GM12878 (cell line): Measurements from ENCODE around the gene SLC7A1. TPM values are rescaled to one million over a fixed set of nuclear protein-coding genes. Genes with fewer than 3 reads are reported as not detected.

Experiments
- ATAC-seq: fragments of 200-7000 bp; cut with Tn5 transposase; 3 replicates; pipeline ENCODE4 v1.9.1; 2020; ENCODE audit warnings: mild to moderate bottlenecking, moderate library complexity
- Bru-seq: library from RNA; stranded (reverse); fragments of 400-500 nt; gene quantifications from one replicate; lab custom pipeline; 2021; lab: Mats Ljungman, UMichigan
- BruChase-seq, 2 experiments: library from RNA; stranded (reverse); fragments of 400-500 nt; gene quantifications; one replicate each; lab custom pipeline; 2021; lab: Mats Ljungman, UMichigan
- BruUV-seq: library from RNA; stranded (reverse); fragments of 400-500 nt; replicated peaks from 2 replicates; lab custom pipeline; 2021; lab: Mats Ljungman, UMichigan
- CTCF ChIA-PET: fragments of 300-600 bp; sonication (Branson Sonifier 250); formaldehyde crosslinking; extraction: SDS; loops from one replicate; lab custom pipeline; 2021; ENCODE audit warnings: inconsistent platforms; lab: Yijun Ruan, JAX
- POLR2A ChIA-PET: fragments of 350-600 bp; formaldehyde crosslinking; extraction: SDS; loops from one replicate; lab custom pipeline; 2021; ENCODE audit warnings: inconsistent platforms; lab: Charles Lee
- RAD21 ChIA-PET: fragments of 300-600 bp; sonication (Branson Sonifier 250); formaldehyde crosslinking; loops from one replicate; lab custom pipeline; 2023; ENCODE audit warnings: antibody characterized with exemption; ENCODE audit not compliant: unreplicated experiment; lab: Charles Lee
- SMC1A ChIA-PET: fragments of 300-600 bp; sonication (Branson Sonifier 250); formaldehyde crosslinking; loops from one replicate; lab custom pipeline; 2023; ENCODE audit not compliant: unreplicated experiment, uncharacterized antibody; lab: Charles Lee
- DNase-seq: peaks from one replicate; pipeline ENCODE4 v3.0.0-alpha.2; 2011; ENCODE audit warnings: low read depth, low spot score
- FAIRE-seq: peaks from 3 replicates; lab custom pipeline; 2011; peaks lifted over from hg19 to GRCh38; lab: Jason Lieb, UNC
- H2AFZ ChIP-seq: 2 replicates; pipeline ENCODE4 v1.6.0; 2011; ENCODE audit warnings: low read depth, low read length, control low read depth; ENCODE audit not compliant: control insufficient read depth
- H3K27ac ChIP-seq: 2 replicates; pipeline ENCODE4 v1.5.1; 2011; ENCODE audit warnings: control low read depth; ENCODE audit not compliant: control insufficient read depth, insufficient read depth
- H3K27me3 ChIP-seq, 2 experiments: replicated peaks in 1 of 2; 2 replicates each; pipeline versions ENCODE4 v1.6.0 to v1.6.1; 2011; ENCODE audit warnings: low read length in 1 of 2; ENCODE audit not compliant: control insufficient read depth in 2 of 2, insufficient read depth in 2 of 2
- H3K36me3 ChIP-seq, 2 experiments: 2 replicates each; pipeline ENCODE4 v1.5.1; 2011; ENCODE audit warnings: low read length in 1 of 2; ENCODE audit not compliant: control insufficient read depth in 2 of 2, insufficient read depth in 2 of 2
- H3K4me1 ChIP-seq: 2 replicates; pipeline ENCODE4 v1.6.1; 2011; ENCODE audit warnings: mild to moderate bottlenecking, low read length, moderate library complexity, mixed read lengths; ENCODE audit not compliant: control insufficient read depth, insufficient read depth
- H3K4me2 ChIP-seq: 2 replicates; pipeline ENCODE4 v1.6.0; 2011; ENCODE audit warnings: control low read depth; ENCODE audit not compliant: control insufficient read depth, insufficient read depth
- H3K4me3 ChIP-seq: fragments of 200-600 bp; sonication (generic); 2 replicates; pipeline ENCODE4 v1.5.1; 2016
- H3K79me2 ChIP-seq: 2 replicates; pipeline ENCODE4 v1.6.0; 2011; ENCODE audit warnings: low read length; ENCODE audit not compliant: control insufficient read depth, insufficient read depth
- H3K9ac ChIP-seq: 2 replicates; pipeline ENCODE4 v1.8.0; 2011; ENCODE audit warnings: low read length, control low read depth, mixed read lengths; ENCODE audit not compliant: control insufficient read depth, insufficient read depth
- H3K9me3 ChIP-seq: replicated peaks from 3 replicates; pipeline ENCODE4 v1.5.1; 2011; ENCODE audit warnings: mild to moderate bottlenecking, low read length; ENCODE audit not compliant: control insufficient read depth, insufficient read depth
- H4K20me1 ChIP-seq: 2 replicates; pipeline ENCODE4 v1.6.0; 2011; ENCODE audit not compliant: control insufficient read depth, insufficient read depth
- BCL11A ChIP-seq: IDR thresholded peaks from 2 replicates; pipeline ENCODE4 v1.6.1; 2011; ENCODE audit warnings: low read depth, low read length
- CEBPB ChIP-seq, 2 experiments: fragments of 150-350 bp in 1 of 2; IDR thresholded peaks; 2 replicates each; pipeline ENCODE4 v1.6.1; 2012 to 2014; ENCODE audit warnings: low read depth in 2 of 2, low read length in 2 of 2, borderline replicate concordance in 1 of 2, inconsistent platforms in 1 of 2
- CHD4 ChIP-seq: fragments of 200-600 bp; sonication (generic); IDR thresholded peaks from 2 replicates; pipeline ENCODE4 v1.6.1; 2016; ENCODE audit warnings: mild to moderate bottlenecking
- CREM ChIP-seq: IDR thresholded peaks from 2 replicates; pipeline ENCODE4 v1.6.1; 2014; ENCODE audit warnings: antibody characterized with exemption, low read depth
- EED ChIP-seq: sonication (generic); IDR thresholded peaks from 2 replicates; pipeline ENCODE4 v1.6.1; 2016; ENCODE audit warnings: antibody characterized with exemption, low read depth
- EZH2 ChIP-seq: IDR thresholded peaks from 2 replicates; pipeline ENCODE4 v1.6.1; 2012; ENCODE audit warnings: low read depth, mild to moderate bottlenecking, control low read depth, inconsistent platforms, low read length, borderline replicate concordance; ENCODE audit not compliant: control insufficient read depth
- HCFC1 ChIP-seq: fragments of 150-350 bp; IDR thresholded peaks from 2 replicates; pipeline ENCODE4 v1.6.1; 2014; ENCODE audit warnings: low read length
- HDGF ChIP-seq: fragments of 450-650 bp; IDR thresholded peaks from 2 replicates; pipeline ENCODE4 v1.6.1; 2016; ENCODE audit warnings: antibody characterized with exemption
- JUNB ChIP-seq: IDR thresholded peaks from 2 replicates; pipeline ENCODE4 v1.6.1; 2016; ENCODE audit warnings: antibody characterized with exemption, mild to moderate bottlenecking
- LARP7 ChIP-seq: fragments of 450-650 bp; IDR thresholded peaks from 2 replicates; pipeline ENCODE4 v1.6.1; 2017; ENCODE audit warnings: mild to moderate bottlenecking
- MEF2A ChIP-seq: IDR thresholded peaks from 2 replicates; pipeline ENCODE4 v1.6.1; 2011; ENCODE audit warnings: low read depth, mild to moderate bottlenecking, low read length, moderate library complexity; ENCODE audit not compliant: insufficient read depth
- MEF2B ChIP-seq: fragments of 450-650 bp; IDR thresholded peaks from 2 replicates; pipeline ENCODE4 v1.6.1; 2018; ENCODE audit warnings: mild to moderate bottlenecking, moderate library complexity; ENCODE audit not compliant: partially characterized antibody, poor library complexity, severe bottlenecking
- NFIC ChIP-seq: IDR thresholded peaks from 2 replicates; pipeline ENCODE4 v1.6.1; 2012; ENCODE audit warnings: low read depth, mild to moderate bottlenecking, inconsistent platforms, low read length, moderate library complexity
- PAX5 ChIP-seq: IDR thresholded peaks from 2 replicates; pipeline ENCODE4 v1.6.1; 2011; ENCODE audit warnings: low read depth, low read length, borderline replicate concordance
- POLR2A ChIP-seq: IDR thresholded peaks from 2 replicates; pipeline ENCODE4 v1.6.1; 2011; ENCODE audit warnings: low read depth, mild to moderate bottlenecking, low read length
- RELA ChIP-seq: fragments of 450-650 bp; IDR thresholded peaks from 2 replicates; pipeline ENCODE4 v1.8.0; 2014; ENCODE audit warnings: borderline replicate concordance; ENCODE audit not compliant: partially characterized antibody
- RFX5 ChIP-seq: IDR thresholded peaks from 2 replicates; pipeline ENCODE4 v1.6.1; 2011; ENCODE audit warnings: low read depth, low read length, improper control_type of control experiment
- SP1 ChIP-seq: IDR thresholded peaks from one replicate; pipeline ENCODE4 v1.6.1; 2011; ENCODE audit warnings: low read depth, low read length
- TARDBP ChIP-seq: IDR thresholded peaks from 2 replicates; pipeline ENCODE4 v1.6.1; 2016; ENCODE audit warnings: borderline replicate concordance
- TCF3 ChIP-seq: IDR thresholded peaks from 2 replicates; pipeline ENCODE4 v1.6.1; 2012; ENCODE audit warnings: low read depth, mild to moderate bottlenecking, low read length, borderline replicate concordance; ENCODE audit not compliant: insufficient read depth
- WGBS: methylation state at CpG from one replicate; pipeline ENCODE4 v1.1.6; 2016; ENCODE audit warnings: low lambda C conversion rate; ENCODE audit not compliant: insufficient replicate concordance, insufficient coverage; ENCODE audit errors: missing lambda C conversion rate; 5-methylcytosine and 5-hydroxymethylcytosine counted together
- in situ Hi-C: fragments of 300-500 bp; cut with MboI; formaldehyde crosslinking; loops from 9 replicates; pipeline ENCODE4 v1.14.3; 2018; ENCODE audit warnings: mixed read lengths
- intact Hi-C: fragments of 100-400 bp; cut with micrococcal nuclease; formaldehyde crosslinking; loops from one replicate; pipeline ENCODE4 v1.14.2; 2022; ENCODE audit not compliant: unreplicated experiment
- long read RNA-seq, 2 experiments: library from polyadenylated mRNA; unstranded; transcript quantifications; one replicate each; pipeline ENCODE4 v2.0.0, GENCODE V29; 2019 to 2020
- polyA minus RNA-seq, 3 experiments: library from RNA; depleted of rRNA, polyadenylated mRNA; stranded (reverse); fragments of >200 nt; gene quantifications; 2 replicates each; pipeline ENCODE4 v1.2.3, GENCODE V29; 2011
- polyA plus RNA-seq, 11 experiments: library from polyadenylated mRNA; depleted of rRNA in 4 of 11; unstranded in 6 of 11; stranded (reverse) in 5 of 11; fragments of >200 nt; fragmentation: Nextera tagmentation in 4 of 11; fragmentation: Illumina TruSeq in 1 of 11; extraction: Ambion mirVana in 4 of 11; extraction: Trizol in 1 of 11; gene quantifications; 1 replicate in 1 of 11; 2 replicates in 10 of 11; pipeline versions ENCODE4 v1.2.1 to v1.2.3, GENCODE V29; 2011 to 2016; ENCODE audit warnings: inconsistent platforms in 2 of 11, missing spikeins in 2 of 11, low read depth in 1 of 11
- total RNA-seq, 4 experiments: library from RNA; depleted of rRNA in 3 of 4; stranded (reverse); fragments of >200 nt in 3 of 4; fragmentation: Illumina TruSeq in 1 of 4; extraction: Trizol in 1 of 4; gene quantifications; 2 replicates each; pipeline versions ENCODE4 v1.2.1 to v1.2.3, GENCODE V29; 2013 to 2021
- TF ChIP-seq, protein P1 (sequence below): fragments of 450-650 bp; IDR thresholded peaks from 2 replicates; pipeline ENCODE4 v1.6.1; 2017; ENCODE audit warnings: low read depth, mild to moderate bottlenecking, moderate library complexity

The SLC7A1 gene
- 44.0 and 56.5 TPM in 2 replicates for total RNA-seq (2013; cell fraction: nucleolus; rRNA removed)
- total RNA-seq (2014; rRNA removed) (16.8 and 22.3 TPM in 2 replicates), total RNA-seq (2014; rRNA removed; fragmentation: Illumina TruSeq; extraction: Trizol) (13.8 and 15.6 TPM in 2 replicates), total RNA-seq (2021) (87.9 and 91.7 TPM in 2 replicates), polyA plus RNA-seq (2011; rRNA removed) (8.4 and 10.2 TPM in 2 replicates), polyA plus RNA-seq (2014; fragmentation: Illumina TruSeq; extraction: Trizol) (28.2 and 40.3 TPM in 2 replicates), polyA plus RNA-seq (2014; fragmentation: Nextera tagmentation; extraction: Ambion mirVana) (1 to 10 TPM; 6.4 to 7.6 TPM), polyA plus RNA-seq (2014; rRNA removed) (24.6 and 29.4 TPM in 2 replicates), polyA plus RNA-seq (2016; fragmentation: Nextera tagmentation; extraction: Ambion mirVana) (10 to 100 TPM; 25.6 to 25.8 TPM), polyA minus RNA-seq (2011; rRNA and poly(A)+ RNA removed) (19.7 and 28.9 TPM in 2 replicates), Bru-seq, nascent RNA (percentile 87 among the genes with signal in this experiment), BruChase-seq, experiment 1, labeled RNA remaining after a 6-hour chase (percentile 86 among the genes with signal in this experiment), BruChase-seq, experiment 2, labeled RNA remaining after a 2-hour chase (percentile 87 among the genes with signal in this experiment)
- polyA plus RNA-seq (2011; ENCODE audit: low read depth), result 15.9 TPM
- polyA plus RNA-seq (2011; cell fraction: cytosol; rRNA removed), result 12.8 and 17.9 TPM in 2 replicates
- polyA plus RNA-seq (2011; cell fraction: nucleus; rRNA removed), result 28.3 and 31.2 TPM in 2 replicates
- 22.7 and 24.7 TPM in 2 replicates for polyA plus RNA-seq (2012)
- polyA minus RNA-seq (2011; cell fraction: cytosol; rRNA and poly(A)+ RNA removed), result 13.4 and 19.3 TPM in 2 replicates
- 21.8 and 34.3 TPM in 2 replicates for polyA minus RNA-seq (2011; cell fraction: nucleus; rRNA and poly(A)+ RNA removed)
- long read RNA-seq, experiment 1, full-length matches to known transcripts, result 2 of 8 reads
- long read RNA-seq, experiment 1, partial matches to known transcripts, result 1 of 8 reads
- long read RNA-seq, experiment 1, other reads (novel, unspliced or antisense), result 5 of 8 reads
- long read RNA-seq, experiment 2, partial matches to known transcripts, result 0 of 32 reads
- long read RNA-seq, experiment 2, other reads (novel, unspliced or antisense), result 32 of 32 reads

GRCh38 chr13:29595380-29596063, at the start of gene SLC7A1:
TSS of gene SLC7A1 (minus strand) at chr13:29595688. CDS start at chr13:29536188, 59,500 bp downstream.
- peak within 1 kb of the TSS; percentile 96 for H3K27ac ChIP-seq
- DNase-seq (peak; percentile 43), ATAC-seq (peak; percentile 85), FAIRE-seq (peak; percentile 72)
- peaks cover 6% of the 10 kb centered on the region; the same call in 1 of the 2 replicates for H4K20me1 ChIP-seq
- CTCF ChIA-PET, result interaction anchor here (1.1 to 1.2 kb wide), 2 partner anchors 9 to 140 kb away, joined by 3 to 4 read pairs; no protein-coding TSS in a partner anchor
- WGBS, result 2% methylated on average over 53 of the region's 98 CpGs
- POLR2A ChIA-PET, result interaction anchor here (0.7 kb wide), 1 partner anchor 9 kb away, joined by 4 read pairs; no protein-coding TSS in a partner anchor
- H3K9me3 ChIP-seq, result no peaks in the 10 kb centered on the region
- H3K4me2 ChIP-seq, result peak within 1 kb of the TSS; percentile 94
- H3K27me3 ChIP-seq, result no peaks in the 10 kb centered on the region
- peaks cover 48% of the 10 kb centered on the region for H3K79me2 ChIP-seq
- H3K36me3 ChIP-seq, result peaks cover 0 to 6% of the 10 kb centered on the region in 2 experiments; a peak in 1 of 4 replicates
- intact Hi-C loops, result loop anchor here (10.0 kb wide), 1 partner anchor 249 kb away; no protein-coding TSS in a partner anchor
- peaks cover 3% of the 10 kb centered on the region; the same call in 1 of the 2 replicates for H3K4me1 ChIP-seq
- in situ Hi-C loops, result no loop called here
- BruUV-seq, result no TSS peak
- peak within 1 kb of the TSS; percentile 70 for H3K4me3 ChIP-seq
- H2AFZ ChIP-seq, result peak within 1 kb of the TSS; percentile 68
- SMC1A ChIA-PET, result no interaction called here
- H3K9ac ChIP-seq, result peak within 1 kb of the TSS; percentile 91
- RAD21 ChIA-PET, result interaction anchor here (1.0 to 1.5 kb wide), 3 partner anchors 22 to 519 kb away, joined by 3 to 4 read pairs (median 4); no protein-coding TSS in a partner anchor
- TF ChIP-seq POLR2A (peak; percentile 72), RFX5 (no peak), EED (no peak), SP1 (peak; percentile 25), EZH2 (no peak), MEF2A (no peak), TCF3 (no peak), HCFC1 (no peak), RELA (no peak), JUNB (no peak), HDGF (no peak), TARDBP (no peak), CHD4 (no peak), NFIC (no peak), MEF2B (no peak), PAX5 (no peak), CEBPB (IDR thresholded peaks at IDR 0.05; ENCODE audit: borderline replicate concordance in 1 of 2, low read depth in 2 of 2, low read length in 2 of 2) (no peak), BCL11A (no peak), CREM (no peak), LARP7 (peak; percentile 81)
- TF ChIP-seq, protein P1, sequence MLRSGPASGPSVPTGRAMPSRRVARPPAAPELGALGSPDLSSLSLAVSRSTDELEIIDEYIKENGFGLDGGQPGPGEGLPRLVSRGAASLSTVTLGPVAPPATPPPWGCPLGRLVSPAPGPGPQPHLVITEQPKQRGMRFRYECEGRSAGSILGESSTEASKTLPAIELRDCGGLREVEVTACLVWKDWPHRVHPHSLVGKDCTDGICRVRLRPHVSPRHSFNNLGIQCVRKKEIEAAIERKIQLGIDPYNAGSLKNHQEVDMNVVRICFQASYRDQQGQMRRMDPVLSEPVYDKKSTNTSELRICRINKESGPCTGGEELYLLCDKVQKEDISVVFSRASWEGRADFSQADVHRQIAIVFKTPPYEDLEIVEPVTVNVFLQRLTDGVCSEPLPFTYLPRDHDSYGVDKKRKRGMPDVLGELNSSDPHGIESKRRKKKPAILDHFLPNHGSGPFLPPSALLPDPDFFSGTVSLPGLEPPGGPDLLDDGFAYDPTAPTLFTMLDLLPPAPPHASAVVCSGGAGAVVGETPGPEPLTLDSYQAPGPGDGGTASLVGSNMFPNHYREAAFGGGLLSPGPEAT, result no peak
